ENCODE data around the gene ANXA4. TPM values are rescaled to one million over a fixed set of nuclear protein-coding genes. Genes with fewer than 3 reads are reported as not detected.
"Not testable (repeated sequence)": the region's sequence is repeated elsewhere in the genome, so short reads cannot be mapped to it uniquely, and the experiment has no call there.

ANXA4 gene
- total RNA-seq, 1 donor from 2014 or later = 122 TPM

- Histone ChIP-seq H3K79me2 (ENCODE audit: insufficient read depth, low read length) (no peaks in the 10 kb centered on the region), H3K27me3 (ENCODE audit: insufficient read depth, low read length) (peaks cover 2% of the 10 kb centered on the region), H3K36me3 (ENCODE audit: insufficient read depth, low read length) (no peaks in the 10 kb centered on the region), H3K27ac (ENCODE audit: low read depth, low read length) (no peak overlapping the region), H3K4me3 (ENCODE audit: insufficient read depth, low read depth, low read length) (no peak overlapping the region), H3K9ac (ENCODE audit: low read length) (no peak overlapping the region), H4K20me1 (ENCODE audit: insufficient read depth, low read length) (no peaks in the 10 kb centered on the region), H3K4me1 (ENCODE audit: insufficient read depth, low read length) (no peaks in the 10 kb centered on the region), H3K4me2 (ENCODE audit: low read length) (no peak overlapping the region), H2AFZ (ENCODE audit: low read depth, low read length) (no peak overlapping the region), H3K9me3 (ENCODE audit: insufficient read depth, low read depth, low read length) (no peaks in the 10 kb centered on the region)
- FAIRE-seq = no peak
- Mint-ChIP-seq H3K9me3 (ENCODE audit: unreplicated experiment) (no peaks in the 10 kb centered on the region), H3K27me3 (ENCODE audit: low read depth, unreplicated experiment) (peaks cover 4% of the 10 kb centered on the region), H3K27ac (ENCODE audit: unreplicated experiment) (no peak overlapping the region), H3K36me3 (ENCODE audit: low read depth, unreplicated experiment) (no peaks in the 10 kb centered on the region), H3K4me1 (ENCODE audit: low read depth, unreplicated experiment) (no peaks in the 10 kb centered on the region), H3K4me3 (ENCODE audit: unreplicated experiment) (no peak overlapping the region)
- DNase-seq (ENCODE audit: low read depth) = no peak
- TF ChIP-seq CTCF (IDR thresholded peaks at IDR 0.05; ENCODE audit: insufficient read depth, low read depth, low read length) (no peak), EZH2 (IDR thresholded peaks at IDR 0.05; ENCODE audit: insufficient read depth, low read length) (no peak)
Observed at GRCh38 chr2:69734854-69735544, 6.9 kb upstream of the ANXA4 start.

- Histone ChIP-seq H3K27me3 (ENCODE audit: insufficient read depth, low read length) (peaks cover 2% of the 10 kb centered on the region), H3K9ac (ENCODE audit: low read length) (no peak overlapping the region), H3K4me3 (ENCODE audit: insufficient read depth, low read depth, low read length) (no peak overlapping the region), H3K9me3 (ENCODE audit: insufficient read depth, low read depth, low read length) (no peaks in the 10 kb centered on the region), H3K4me2 (ENCODE audit: low read length) (no peak overlapping the region), H3K36me3 (ENCODE audit: insufficient read depth, low read length) (no peaks in the 10 kb centered on the region), H4K20me1 (ENCODE audit: insufficient read depth, low read length) (no peaks in the 10 kb centered on the region), H2AFZ (ENCODE audit: low read depth, low read length) (no peak overlapping the region), H3K27ac (ENCODE audit: low read depth, low read length) (no peak overlapping the region), H3K79me2 (ENCODE audit: insufficient read depth, low read length) (no peaks in the 10 kb centered on the region), H3K4me1 (ENCODE audit: insufficient read depth, low read length) (no peaks in the 10 kb centered on the region)
- TF ChIP-seq EZH2 (IDR thresholded peaks at IDR 0.05; ENCODE audit: insufficient read depth, low read length) (no peak), CTCF (IDR thresholded peaks at IDR 0.05; ENCODE audit: insufficient read depth, low read depth, low read length) (no peak)
- Mint-ChIP-seq H3K36me3 (ENCODE audit: low read depth, unreplicated experiment) (no peaks in the 10 kb centered on the region), H3K9me3 (ENCODE audit: unreplicated experiment) (no peaks in the 10 kb centered on the region), H3K4me1 (ENCODE audit: low read depth, unreplicated experiment) (no peaks in the 10 kb centered on the region), H3K4me3 (ENCODE audit: unreplicated experiment) (no peak overlapping the region), H3K27ac (ENCODE audit: unreplicated experiment) (no peak overlapping the region), H3K27me3 (ENCODE audit: low read depth, unreplicated experiment) (peaks cover 4% of the 10 kb centered on the region)
- no peak for FAIRE-seq
- DNase-seq (ENCODE audit: low read depth) = no peak
Observed at GRCh38 chr2:69735686-69736085, 6.2 kb upstream of the ANXA4 start.

GRCh38 chr2:69738149-69738548 lies 3.8 kb upstream of the ANXA4 start:
- not testable (repeated sequence) for H3K36me3 ChIP-seq (ENCODE audit: insufficient read depth, low read length); H3K27me3 ChIP-seq (ENCODE audit: insufficient read depth, low read length); H3K4me1 ChIP-seq (ENCODE audit: insufficient read depth, low read length); H3K27ac ChIP-seq (ENCODE audit: low read depth, low read length); H3K9me3 ChIP-seq (ENCODE audit: insufficient read depth, low read depth, low read length); H3K36me3 Mint-ChIP-seq (ENCODE audit: low read depth, unreplicated experiment); H3K27ac Mint-ChIP-seq (ENCODE audit: unreplicated experiment); H3K9ac ChIP-seq (ENCODE audit: low read length); H3K79me2 ChIP-seq (ENCODE audit: insufficient read depth, low read length); FAIRE-seq; H3K4me3 Mint-ChIP-seq (ENCODE audit: unreplicated experiment); H3K9me3 Mint-ChIP-seq (ENCODE audit: unreplicated experiment); H2AFZ ChIP-seq (ENCODE audit: low read depth, low read length); H3K27me3 Mint-ChIP-seq (ENCODE audit: low read depth, unreplicated experiment); DNase-seq (ENCODE audit: low read depth); H3K4me1 Mint-ChIP-seq (ENCODE audit: low read depth, unreplicated experiment); H3K4me2 ChIP-seq (ENCODE audit: low read length); H3K4me3 ChIP-seq (ENCODE audit: insufficient read depth, low read depth, low read length); H4K20me1 ChIP-seq (ENCODE audit: insufficient read depth, low read length)

Measured in astrocyte (in vitro differentiated cells and primary cell).